ENCODE measurements around the gene PTPRF.

PTPRF gene

GRCh38 chr1:43539726-43540434, 9.2 kb downstream of the PTPRF start:
- in situ Hi-C loops (cut with HindIII; ENCODE audit: low pct_ligation_motif_present, low sequenced_read_pairs) = no loop called here
- DNase-seq = no peak
- Histone ChIP-seq H3K27me3 (replicated peaks) (no peaks in the 10 kb centered on the region), H3K27ac (no peak overlapping the region), H3K36me3 (replicated peaks) (no peaks in the 10 kb centered on the region), H3K4me3 (ENCODE audit: low read depth, low read length) (no peak overlapping the region)
- TF ChIP-seq CTCF (IDR thresholded peaks at IDR 0.05; ENCODE audit: low read depth, low read length, missing control alignments) = no peak

GRCh38 chr1:43540653-43541071, 10.0 kb downstream of the PTPRF start:
- TF ChIP-seq CTCF (IDR thresholded peaks at IDR 0.05; ENCODE audit: low read depth, low read length, missing control alignments) = no peak
- in situ Hi-C loops (cut with HindIII; ENCODE audit: low pct_ligation_motif_present, low sequenced_read_pairs) = no loop called here
- DNase-seq = no peak
- H3K27ac ChIP-seq = no peak overlapping the region
- no peaks in the 10 kb centered on the region for H3K27me3 ChIP-seq (replicated peaks)
- no peaks in the 10 kb centered on the region for H3K36me3 ChIP-seq (replicated peaks)
- H3K4me3 ChIP-seq (ENCODE audit: low read depth, low read length) = no peak overlapping the region

- in situ Hi-C loops (cut with HindIII; ENCODE audit: low pct_ligation_motif_present, low sequenced_read_pairs) = no loop called here
- no peaks in the 10 kb centered on the region for H3K27me3 ChIP-seq (replicated peaks)
- no peak overlapping the region for H3K27ac ChIP-seq
- no peak overlapping the region for H3K4me3 ChIP-seq (ENCODE audit: low read depth, low read length)
- H3K36me3 ChIP-seq (replicated peaks) = no peaks in the 10 kb centered on the region
- TF ChIP-seq CTCF (IDR thresholded peaks at IDR 0.05; ENCODE audit: low read depth, low read length, missing control alignments) = no peak
- DNase-seq = no peak
These were observed 10.5 kb downstream of the PTPRF start for GRCh38 chr1:43541141-43541540.

GRCh38 chr1:43541721-43542401, 11.2 kb downstream of the PTPRF start:
- H3K4me3 ChIP-seq (ENCODE audit: low read depth, low read length) = no peak overlapping the region
- no peaks in the 10 kb centered on the region for H3K27me3 ChIP-seq (replicated peaks)
- in situ Hi-C loops (cut with HindIII; ENCODE audit: low pct_ligation_motif_present, low sequenced_read_pairs) = no loop called here
- TF ChIP-seq CTCF (IDR thresholded peaks at IDR 0.05; ENCODE audit: low read depth, low read length, missing control alignments) = no peak
- H3K36me3 ChIP-seq (replicated peaks) = no peaks in the 10 kb centered on the region
- no peak for DNase-seq
- H3K27ac ChIP-seq = no peak overlapping the region

GRCh38 chr1:43542527-43543458, 12.1 kb downstream of the PTPRF start:
- in situ Hi-C loops (cut with HindIII; ENCODE audit: low pct_ligation_motif_present, low sequenced_read_pairs) = no loop called here
- DNase-seq = no peak
- Histone ChIP-seq H3K4me3 (ENCODE audit: low read depth, low read length) (no peak overlapping the region), H3K27me3 (replicated peaks) (no peaks in the 10 kb centered on the region), H3K36me3 (replicated peaks) (no peaks in the 10 kb centered on the region), H3K27ac (no peak overlapping the region)
- no peak for TF ChIP-seq CTCF (IDR thresholded peaks at IDR 0.05; ENCODE audit: low read depth, low read length, missing control alignments)

All from brain microvascular endothelial cell (primary cell).